ENCODE results near the gene NKAIN2.

- no peak for TF ChIP-seq CTCF (IDR thresholded peaks at IDR 0.05)
- TF ChIP-seq POLR2A (IDR thresholded peaks at IDR 0.05) = no peak
Measured at GRCh38 chr6:124298730-124299129, 495.1 kb downstream of the NKAIN2 start.

Data from thyroid gland (tissue), 4 donors.